Neural progenitor cell (in vitro differentiated cells): ENCODE results near the gene CSTF2.

Experiments used
- CTCF ChIP-seq: fragments of 200-600 bp; sonication (generic); IDR thresholded peaks from 2 replicates; pipeline ENCODE4 v1.5.1; 2017; ENCODE audit warnings: antibody characterized with exemption, mild to moderate bottlenecking
- EZH2 ChIP-seq: fragments of 200-600 bp; sonication (generic); IDR thresholded peaks from 2 replicates; pipeline ENCODE4 v1.6.1; 2017; ENCODE audit warnings: antibody characterized with exemption, mild to moderate bottlenecking, moderate library complexity
- EZH2phosphoT487 ChIP-seq: fragments of 200-600 bp; sonication (generic); IDR thresholded peaks from 2 replicates; pipeline ENCODE4 v1.6.1; 2017; ENCODE audit warnings: antibody characterized with exemption

GRCh38 chrX:100830547-100830946 is 10.4 kb downstream of the CSTF2 start:
- TF ChIP-seq CTCF (no peak), EZH2 (no peak), EZH2phosphoT487 (no peak)
